D721Med (cell line): Measurements from ENCODE around the gene QSER1.

Source experiments
- DNase-seq: peaks from one replicate; pipeline ENCODE4 v3.0.0; 2011; ENCODE audit warnings: low spot score; ENCODE audit not compliant: insufficient read length
- FAIRE-seq: peaks from 2 replicates; lab custom pipeline; 2011; peaks lifted over from hg19 to GRCh38; lab: Jason Lieb, UNC
- CTCF ChIP-seq: IDR thresholded peaks from 2 replicates; pipeline ENCODE4 v1.5.1; 2012; ENCODE audit warnings: mild to moderate bottlenecking, control low read depth; ENCODE audit not compliant: insufficient read depth; ENCODE audit errors: missing control alignments

The QSER1 gene

DNA sequence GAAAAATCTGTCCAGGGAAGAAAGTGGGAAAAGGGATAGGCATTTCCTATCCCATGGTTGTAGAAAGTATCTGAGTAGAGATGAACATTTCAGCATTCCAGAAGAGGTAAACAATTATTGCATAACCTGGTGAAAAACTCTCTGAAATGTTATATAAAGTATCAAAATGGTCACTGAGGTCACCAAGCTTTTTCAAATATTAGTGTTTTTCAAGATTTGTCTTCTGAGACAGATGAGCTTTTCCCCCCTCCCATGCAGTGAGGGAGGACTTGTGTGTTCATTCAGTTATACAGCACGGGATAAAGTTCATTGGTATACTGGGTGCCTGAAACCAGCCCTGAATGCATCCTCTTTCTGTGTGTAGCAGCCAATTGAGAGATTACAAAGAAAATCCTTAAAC, 121.1 kb downstream of the QSER1 start:
- FAIRE-seq: no peak
- no peak for DNase-seq
- TF ChIP-seq CTCF: no peak

DNA sequence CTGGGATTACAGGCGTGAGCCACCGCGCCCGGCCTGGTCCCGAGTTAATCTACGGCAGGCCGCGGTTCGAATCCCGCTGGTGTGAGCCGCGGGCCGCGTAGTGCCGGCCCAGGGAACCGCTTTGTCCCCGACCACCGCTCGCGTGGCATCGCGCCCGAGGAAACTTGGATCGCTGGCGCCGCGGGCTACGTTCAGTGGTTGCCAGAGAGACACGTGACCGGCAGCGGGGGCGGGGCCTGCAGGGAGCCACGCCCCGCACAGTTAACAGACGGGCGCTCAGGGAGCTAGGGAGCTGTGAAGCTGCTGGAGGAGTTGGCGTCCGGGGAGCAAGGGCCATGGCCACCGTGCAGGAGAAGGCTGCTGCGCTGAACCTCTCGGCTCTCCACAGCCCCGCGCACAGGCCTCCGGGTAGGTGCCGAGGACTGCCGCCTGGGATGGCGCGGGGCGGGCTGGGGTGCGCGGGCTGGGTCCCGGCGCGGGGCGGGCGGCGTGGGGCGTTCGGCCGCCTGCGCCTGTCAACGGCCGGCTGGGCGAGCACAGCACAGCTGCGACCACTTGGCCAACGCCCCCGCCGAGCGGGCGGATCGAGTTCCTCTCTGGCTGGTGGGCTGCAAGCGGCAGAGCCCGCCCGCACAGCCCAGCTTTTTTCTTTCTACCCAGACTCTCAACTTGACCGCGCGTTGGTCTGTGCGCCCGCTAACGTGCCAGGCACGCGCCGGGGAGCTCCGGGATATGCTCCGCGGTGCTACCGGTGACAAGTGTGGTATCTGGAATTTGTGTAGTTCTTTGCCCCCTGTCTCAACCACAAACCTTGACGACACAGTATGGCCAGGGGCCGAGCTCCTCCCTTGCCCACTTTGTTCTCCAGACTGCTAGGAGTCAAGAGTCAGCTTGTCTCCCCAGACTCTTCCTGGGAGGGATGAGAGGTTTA, 123.3 kb downstream of the QSER1 start, which contains the start of gene DEPDC7:
DEPDC7 (plus strand) TSS at position 258 of the 931 bp plus-strand sequence; CDS start at position 336, 78 bp downstream.
- no peak for TF ChIP-seq CTCF
- no peak for FAIRE-seq
- peak; percentile 92 for DNase-seq

DNA sequence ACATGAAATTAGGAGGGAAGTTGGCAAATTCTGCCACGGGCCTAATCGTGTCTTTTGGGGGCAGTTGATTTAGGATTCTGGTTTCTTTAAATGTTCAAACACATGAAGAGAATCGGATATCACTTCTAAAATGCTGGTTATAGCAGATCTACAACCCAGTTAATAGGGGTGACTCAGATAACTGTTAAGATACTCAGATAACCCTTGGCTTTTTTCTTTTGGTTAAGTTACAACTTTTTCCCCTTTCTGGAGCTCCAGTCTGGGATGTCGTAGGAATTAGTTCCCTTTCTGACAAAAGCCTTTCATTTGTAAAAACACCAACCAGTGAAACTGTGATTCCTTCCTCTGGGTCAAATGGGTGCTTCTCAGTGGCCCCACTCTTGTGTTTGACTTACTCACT, 124.0 kb downstream of the QSER1 start:
- TF ChIP-seq CTCF: no peak
- FAIRE-seq (no peak), DNase-seq (no peak)

GRCh38 chr11:33017478-33017877, 124.9 kb downstream of the QSER1 start:
- TF ChIP-seq CTCF: no peak
- FAIRE-seq (no peak), DNase-seq (no peak)

DNA sequence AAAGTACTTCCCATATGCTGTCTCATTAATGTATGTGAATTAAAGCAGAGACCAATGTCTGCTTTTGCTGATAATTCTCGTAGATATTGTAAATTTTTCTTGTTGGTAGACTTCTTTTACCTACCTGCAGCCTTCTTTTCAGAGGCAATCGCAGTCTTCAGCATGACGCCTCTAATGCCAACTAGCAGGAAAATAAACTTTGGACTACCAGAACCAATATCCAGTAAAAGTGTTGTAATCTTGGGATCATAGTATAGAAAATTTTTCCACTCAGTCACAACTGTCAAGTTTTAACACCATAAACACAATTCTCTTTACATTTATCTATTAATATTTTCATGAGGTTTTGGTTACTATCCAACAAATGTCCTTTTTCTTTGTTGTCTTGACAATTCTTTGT, 125.4 kb downstream of the QSER1 start:
- FAIRE-seq (no peak), DNase-seq (no peak)
- TF ChIP-seq CTCF: no peak

DNA sequence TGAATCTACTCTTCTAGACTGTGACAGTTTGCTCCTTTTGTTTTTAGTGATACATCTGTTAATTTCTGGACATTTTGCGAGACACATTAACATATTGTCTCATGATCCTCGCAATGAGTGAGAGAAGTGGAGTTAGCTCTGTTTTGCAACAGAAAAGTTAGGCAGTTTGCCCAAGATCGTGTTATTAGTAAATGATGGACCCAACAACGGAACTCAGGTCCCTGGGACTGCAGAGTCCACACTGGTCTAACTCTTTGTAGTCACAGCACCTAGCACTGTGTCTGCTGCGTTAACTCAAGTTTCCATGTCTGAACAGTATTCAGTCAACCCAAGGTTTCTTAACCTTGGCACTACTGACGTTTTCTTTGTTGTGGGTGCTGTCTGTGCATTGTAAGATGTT, 126.2 kb downstream of the QSER1 start:
- DNase-seq: no peak
- no peak for FAIRE-seq

More for the DNA sequence above, 126.2 kb downstream of the QSER1 start:
- TF ChIP-seq CTCF: no peak
